OCI-LY3 (cell line): ENCODE data around the gene ZNRF2.
A peak's percentile ranks its signal among the peaks of the same experiment; 100 is the strongest.

Source experiments
- H2AFZ ChIP-seq: fragments of 200-600, 300-600 bp; shearing (Covaris generic); 2 replicates; pipeline ENCODE4 v1.6.0; 2014; ENCODE audit warnings: antibody characterized with exemption, low read depth, low read length
- H3K27ac ChIP-seq: fragments of 200-600, 300-600 bp; sonication (generic); 2 replicates; pipeline ENCODE4 v1.5.1; 2014; ENCODE audit warnings: mild to moderate bottlenecking, low read length, moderate library complexity, mixed read lengths
- H3K27me3 ChIP-seq: fragments of 200-600, 300-600 bp; sonication (generic); 2 replicates; pipeline ENCODE4 v1.6.1; 2014; ENCODE audit warnings: low read depth, low read length, mixed read lengths
- H3K36me3 ChIP-seq: fragments of 200-600, 300-600 bp; sonication (generic); replicated peaks from 2 replicates; pipeline ENCODE3; 2014; ENCODE audit warnings: low read depth, low read length, mixed read lengths
- H3K4me1 ChIP-seq: fragments of 300-600, 200-600 bp; sonication (generic); 2 replicates; pipeline ENCODE4 v1.6.1; 2014; ENCODE audit warnings: low read length, mixed read lengths
- H3K4me2 ChIP-seq: fragments of 200-600, 300-600 bp; sonication (generic); 2 replicates; pipeline ENCODE4 v1.6.1; 2014; ENCODE audit warnings: low read length, mixed read lengths
- H3K4me3 ChIP-seq: fragments of 300-600, 200-600 bp; sonication (generic); 2 replicates; pipeline ENCODE4 v1.5.1; 2014; ENCODE audit warnings: antibody characterized with exemption, mild to moderate bottlenecking, low read length, moderate library complexity
- H3K79me2 ChIP-seq: fragments of 300-600, 200-600 bp; shearing (Covaris generic); 2 replicates; pipeline ENCODE4 v1.6.1; 2014; ENCODE audit warnings: mild to moderate bottlenecking, low read length, mixed read lengths
- H3K9ac ChIP-seq: fragments of 300-600, 200-600 bp; shearing (Covaris generic); 2 replicates; pipeline ENCODE4 v1.6.0; 2014; ENCODE audit warnings: mild to moderate bottlenecking, low read length, moderate library complexity
- H3K9me3 ChIP-seq: fragments of 200-600, 300-600 bp; shearing (Covaris generic); 2 replicates; pipeline ENCODE4 v1.6.1; 2014; ENCODE audit warnings: low read length, mixed read lengths; ENCODE audit not compliant: insufficient read depth
- H4K20me1 ChIP-seq: fragments of 200-600, 300-600 bp; sonication (generic); 2 replicates; pipeline ENCODE4 v1.6.1; 2016; ENCODE audit warnings: low read length, mixed read lengths; ENCODE audit not compliant: insufficient read depth
- CTCF ChIP-seq: fragments of 200-600, 300-600 bp; sonication (generic); IDR thresholded peaks from 2 replicates; pipeline ENCODE4 v1.5.1; 2014; ENCODE audit warnings: antibody characterized with exemption, low read length, low read depth
- EZH2phosphoT487 ChIP-seq: fragments of 200-600 bp; shearing (Covaris generic); IDR thresholded peaks from 2 replicates; pipeline ENCODE4 v1.6.1; 2018; ENCODE audit warnings: antibody characterized with exemption, mixed run types, low read depth

The ZNRF2 gene

GRCh38 chr7:30240106-30240800 is 44.1 kb upstream of the ZNRF2 start:
- no peaks in the 10 kb centered on the region for H3K27me3 ChIP-seq
- H3K4me2 ChIP-seq: peak overlapping the region; percentile 48
- H3K79me2 ChIP-seq: no peaks in the 10 kb centered on the region
- H3K36me3 ChIP-seq: peaks cover 7% of the 10 kb centered on the region
- H3K4me1 ChIP-seq: peaks cover 48% of the 10 kb centered on the region
- no peak for TF ChIP-seq CTCF
- no peak for TF ChIP-seq EZH2phosphoT487
- H3K27ac ChIP-seq: peak overlapping the region; percentile 33; the same call in 1 of the 2 replicates
- H3K9me3 ChIP-seq: peaks cover 22% of the 10 kb centered on the region; the same call in 1 of the 2 replicates
- peak overlapping the region; percentile 59 for H2AFZ ChIP-seq
- peak overlapping the region; percentile 13; the same call in 1 of the 2 replicates for H3K9ac ChIP-seq
- H3K4me3 ChIP-seq: no peak overlapping the region
- no peaks in the 10 kb centered on the region for H4K20me1 ChIP-seq

- Histone ChIP-seq H2AFZ (no peak overlapping the region), H3K4me1 (peaks cover 48% of the 10 kb centered on the region), H3K9me3 (peaks cover 22% of the 10 kb centered on the region; the same call in 1 of the 2 replicates), H3K27ac (no peak overlapping the region), H3K4me3 (no peak overlapping the region), H3K27me3 (no peaks in the 10 kb centered on the region), H4K20me1 (no peaks in the 10 kb centered on the region), H3K4me2 (no peak overlapping the region), H3K36me3 (peaks cover 7% of the 10 kb centered on the region), H3K79me2 (no peaks in the 10 kb centered on the region), H3K9ac (no peak overlapping the region)
- TF ChIP-seq EZH2phosphoT487 (no peak), CTCF (no peak)
Observed at GRCh38 chr7:30241767-30242166, 42.6 kb upstream of the ZNRF2 start.

GRCh38 chr7:30244340-30244739 is 40.1 kb upstream of the ZNRF2 start:
- no peak for TF ChIP-seq CTCF
- TF ChIP-seq EZH2phosphoT487: no peak
- Histone ChIP-seq H3K36me3 (peaks cover 3% of the 10 kb centered on the region), H3K4me1 (peaks cover 32% of the 10 kb centered on the region), H3K79me2 (no peaks in the 10 kb centered on the region), H3K4me3 (no peak overlapping the region), H2AFZ (no peak overlapping the region), H3K27me3 (no peaks in the 10 kb centered on the region), H3K4me2 (no peak overlapping the region), H4K20me1 (no peaks in the 10 kb centered on the region), H3K9ac (no peak overlapping the region), H3K9me3 (peaks cover 12% of the 10 kb centered on the region; the same call in 1 of the 2 replicates), H3K27ac (no peak overlapping the region)

- no peak overlapping the region for H3K4me3 ChIP-seq
- no peak overlapping the region for H3K4me2 ChIP-seq
- H2AFZ ChIP-seq: no peak overlapping the region
- no peaks in the 10 kb centered on the region for H4K20me1 ChIP-seq
- H3K27ac ChIP-seq: no peak overlapping the region
- no peak overlapping the region for H3K9ac ChIP-seq
- no peaks in the 10 kb centered on the region for H3K27me3 ChIP-seq
- no peaks in the 10 kb centered on the region for H3K79me2 ChIP-seq
- TF ChIP-seq CTCF: no peak
- TF ChIP-seq EZH2phosphoT487: no peak
- H3K4me1 ChIP-seq: peaks cover 16% of the 10 kb centered on the region
- H3K36me3 ChIP-seq: peaks cover 3% of the 10 kb centered on the region
- 0 out of 2 replicates have a peak, but pooled peaks cover 4% of the 10 kb centered on the region for H3K9me3 ChIP-seq
Observed at GRCh38 chr7:30245913-30246312, 38.5 kb upstream of the ZNRF2 start.
